ENCODE results near the gene C11orf98. TPM values are rescaled to one million over a fixed set of nuclear protein-coding genes. Genes with fewer than 3 reads are reported as not detected.
"Not testable (repeated sequence)": the region's sequence is repeated elsewhere in the genome, so short reads cannot be mapped to it uniquely, and the experiment has no call there.

The C11orf98 gene
- total RNA-seq, 1 experiment from 2014 or later, result 115 TPM

GRCh38 chr11:62652161-62653006 is 12.6 kb downstream of the C11orf98 start:
- Mint-ChIP-seq H3K4me1 (ENCODE audit: low read depth, unreplicated experiment) (peaks cover 7% of the 10 kb centered on the region), H3K4me3 (ENCODE audit: unreplicated experiment) (peak overlapping the region; percentile 75), H3K27ac (ENCODE audit: unreplicated experiment) (peak overlapping the region; percentile 95), H3K27me3 (ENCODE audit: insufficient read depth, unreplicated experiment) (no peaks in the 10 kb centered on the region), H3K9me3 (ENCODE audit: unreplicated experiment) (no peaks in the 10 kb centered on the region), H3K36me3 (ENCODE audit: insufficient read depth, unreplicated experiment) (peaks cover 41% of the 10 kb centered on the region)
- ChIA-PET POLR2A (interaction anchor here (0.7 to 1.4 kb wide), 11 partner anchors 11 to 172 kb away, joined by 3 to 56 read pairs (median 5); partner anchors contain the start of genes B3GAT3, C11orf98, CSKMT and HNRNPUL2), CTCF (interaction anchor here (0.9 to 1.0 kb wide), 2 partner anchors 13 to 31 kb away, joined by 4 to 6 read pairs; partner anchors contain the start of genes B3GAT3, C11orf98 and CSKMT)
- intact Hi-C loops (cut with micrococcal nuclease; ENCODE audit: unreplicated experiment), result loop anchor here (1.0 kb wide), 1 partner anchor 12 kb away; no protein-coding TSS in a partner anchor
- Histone ChIP-seq H3K36me3 (ENCODE audit: control insufficient read depth, insufficient read depth, low read length) (peaks cover 2% of the 10 kb centered on the region; the same call in 1 of the 2 replicates), H3K27me3 (replicated peaks; ENCODE audit: control insufficient read depth, insufficient read depth, low read length) (no peaks in the 10 kb centered on the region), H3K4me3 (ENCODE audit: low read depth, low read length) (peak overlapping the region; percentile 80), H3K9me3 (no peaks in the 10 kb centered on the region), H3K4me1 (peaks cover 10% of the 10 kb centered on the region; the same call in 1 of the 2 replicates)
- TSS peak; percentile 70 for BruUV-seq (replicated peaks)
- DNase-seq, result no peak
- no peak for TF ChIP-seq CTCF (IDR thresholded peaks at IDR 0.05; ENCODE audit: insufficient read depth in 1 of 2, low read depth in 1 of 2, low read length in 1 of 2, severe bottlenecking in 1 of 2, unreplicated experiment in 1 of 2)

- POLR2A ChIA-PET, result interaction anchor here (1.0 kb wide), 1 partner anchor 14 kb away, joined by 3 read pairs; no protein-coding TSS in a partner anchor
- H3K27me3 Mint-ChIP-seq (ENCODE audit: insufficient read depth, unreplicated experiment); intact Hi-C loops (cut with micrococcal nuclease; ENCODE audit: unreplicated experiment); BruUV-seq (replicated peaks); H3K27me3 ChIP-seq (replicated peaks; ENCODE audit: control insufficient read depth, insufficient read depth, low read length); H3K36me3 ChIP-seq (ENCODE audit: control insufficient read depth, insufficient read depth, low read length); H3K27ac Mint-ChIP-seq (ENCODE audit: unreplicated experiment); H3K4me3 Mint-ChIP-seq (ENCODE audit: unreplicated experiment); H3K4me1 Mint-ChIP-seq (ENCODE audit: low read depth, unreplicated experiment); H3K4me3 ChIP-seq (ENCODE audit: low read depth, low read length); H3K9me3 Mint-ChIP-seq (ENCODE audit: unreplicated experiment); DNase-seq; H3K9me3 ChIP-seq: not testable (repeated sequence)
- H3K4me1 ChIP-seq, result peaks cover 16% of the 10 kb centered on the region
- CTCF ChIA-PET, result interaction anchor here (1.0 kb wide), 1 partner anchor 14 kb away, joined by 4 read pairs; the partner anchor contains the start of gene C11orf98
- H3K36me3 Mint-ChIP-seq (ENCODE audit: insufficient read depth, unreplicated experiment), result peaks cover 50% of the 10 kb centered on the region
These were observed 14.7 kb downstream of the C11orf98 start for GRCh38 chr11:62650283-62650682.

GRCh38 chr11:62649486-62649885 is 15.5 kb downstream of the C11orf98 start:
- peaks cover 23% of the 10 kb centered on the region for H3K4me1 ChIP-seq
- Mint-ChIP-seq H3K4me1 (ENCODE audit: low read depth, unreplicated experiment) (peaks cover 7% of the 10 kb centered on the region), H3K27me3 (ENCODE audit: insufficient read depth, unreplicated experiment) (no peaks in the 10 kb centered on the region), H3K36me3 (ENCODE audit: insufficient read depth, unreplicated experiment) (peaks cover 57% of the 10 kb centered on the region), H3K9me3 (ENCODE audit: unreplicated experiment) (no peaks in the 10 kb centered on the region), H3K4me3 (ENCODE audit: unreplicated experiment) (no peak overlapping the region), H3K27ac (ENCODE audit: unreplicated experiment) (no peak overlapping the region)
- TF ChIP-seq CTCF (IDR thresholded peaks at IDR 0.05; ENCODE audit: insufficient read depth in 1 of 2, low read depth in 1 of 2, low read length in 1 of 2, severe bottlenecking in 1 of 2, unreplicated experiment in 1 of 2), result no peak
- H3K9me3 ChIP-seq, result no peaks in the 10 kb centered on the region
- H3K4me3 ChIP-seq (ENCODE audit: low read depth, low read length), result no peak overlapping the region
- H3K27me3 ChIP-seq (replicated peaks; ENCODE audit: control insufficient read depth, insufficient read depth, low read length), result no peaks in the 10 kb centered on the region
- ChIA-PET POLR2A (interaction anchor here (4.5 kb wide), 1 partner anchor 16 kb away, joined by 43 read pairs; the partner anchor contains the start of genes C11orf98 and CSKMT), CTCF (no interaction called here)
- BruUV-seq (replicated peaks), result no TSS peak
- no peak for DNase-seq
- peaks cover 2% of the 10 kb centered on the region; the same call in 1 of the 2 replicates for H3K36me3 ChIP-seq (ENCODE audit: control insufficient read depth, insufficient read depth, low read length)
- intact Hi-C loops (cut with micrococcal nuclease; ENCODE audit: unreplicated experiment), result loop anchor here (5.0 kb wide), 1 partner anchor 37 kb away; the partner anchor contains the start of genes EML3 and ROM1

Data from Caco-2 (cell line).